ENCODE measurements around the gene MAS1L.
"Not testable (repeated sequence)": the region's sequence is repeated elsewhere in the genome, so short reads cannot be mapped to it uniquely, and the experiment has no call there.

MAS1L gene

GRCh38 chr6:29447670-29448069 is 40.1 kb downstream of the MAS1L start:
- no peaks in the 10 kb centered on the region for H3K27me3 ChIP-seq (ENCODE audit: control insufficient read depth, insufficient read depth, low read length)
- no peak overlapping the region for H2AFZ ChIP-seq
- no peaks in the 10 kb centered on the region for H3K79me2 ChIP-seq
- no peak overlapping the region for H3K27ac ChIP-seq
- H3K4me1 ChIP-seq: no peaks in the 10 kb centered on the region
- H3K4me3 ChIP-seq (ENCODE audit: low read depth, low read length): no peak overlapping the region
- no peaks in the 10 kb centered on the region for H3K36me3 ChIP-seq (ENCODE audit: control insufficient read depth, insufficient read depth, low read length)
- TF ChIP-seq CTCF (IDR thresholded peaks at IDR 0.05): no peak
- no peaks in the 10 kb centered on the region for H3K9me3 ChIP-seq (ENCODE audit: control insufficient read depth, low read length)
- no peak overlapping the region for H3K9ac ChIP-seq
- H3K4me2 ChIP-seq (ENCODE audit: low read length): no peak overlapping the region

GRCh38 chr6:29444031-29444430 is 43.7 kb downstream of the MAS1L start:
- not testable (repeated sequence) for H3K4me2 ChIP-seq (ENCODE audit: low read length); H3K4me1 ChIP-seq

GRCh38 chr6:29442719-29443118 is 45.0 kb downstream of the MAS1L start:
- TF ChIP-seq CTCF (IDR thresholded peaks at IDR 0.05): no peak
- Histone ChIP-seq H3K27ac (no peak overlapping the region), H3K4me2 (ENCODE audit: low read length) (no peak overlapping the region), H3K79me2 (no peaks in the 10 kb centered on the region), H3K4me3 (ENCODE audit: low read depth, low read length) (no peak overlapping the region), H3K27me3 (ENCODE audit: control insufficient read depth, insufficient read depth, low read length) (no peaks in the 10 kb centered on the region), H3K36me3 (ENCODE audit: control insufficient read depth, insufficient read depth, low read length) (no peaks in the 10 kb centered on the region), H3K9me3 (ENCODE audit: control insufficient read depth, low read length) (no peaks in the 10 kb centered on the region), H3K4me1 (no peaks in the 10 kb centered on the region), H2AFZ (no peak overlapping the region), H3K9ac (no peak overlapping the region)

More at GRCh38 chr6:29444031-29444430, 43.7 kb downstream of the MAS1L start:
- H3K4me3 ChIP-seq (ENCODE audit: low read depth, low read length); H3K36me3 ChIP-seq (ENCODE audit: control insufficient read depth, insufficient read depth, low read length); H3K27me3 ChIP-seq (ENCODE audit: control insufficient read depth, insufficient read depth, low read length); H3K9ac ChIP-seq; H3K79me2 ChIP-seq; H3K9me3 ChIP-seq (ENCODE audit: control insufficient read depth, low read length); H3K27ac ChIP-seq; H2AFZ ChIP-seq: not testable (repeated sequence)

GRCh38 chr6:29439006-29439405 is 48.8 kb downstream of the MAS1L start, which contains the start of gene OR10C1:
TSS of gene OR10C1 (plus strand) at chr6:29439306. CDS start at chr6:29440016, 710 bp downstream.
- no peak within 1 kb of the TSS for H3K4me3 ChIP-seq (ENCODE audit: low read depth, low read length)
- no peak for TF ChIP-seq CTCF (IDR thresholded peaks at IDR 0.05)
- no peak within 1 kb of the TSS for H3K9ac ChIP-seq

GRCh38 chr6:29436730-29437129 is 51.0 kb downstream of the MAS1L start:
- H3K79me2 ChIP-seq; H3K4me2 ChIP-seq (ENCODE audit: low read length); H3K27me3 ChIP-seq (ENCODE audit: control insufficient read depth, insufficient read depth, low read length); H3K4me1 ChIP-seq; H3K9ac ChIP-seq; H3K27ac ChIP-seq; H3K9me3 ChIP-seq (ENCODE audit: control insufficient read depth, low read length); H3K4me3 ChIP-seq (ENCODE audit: low read depth, low read length); H3K36me3 ChIP-seq (ENCODE audit: control insufficient read depth, insufficient read depth, low read length); H2AFZ ChIP-seq: not testable (repeated sequence)

More at GRCh38 chr6:29439006-29439405, 48.8 kb downstream of the MAS1L start, which contains the start of gene OR10C1:
- Histone ChIP-seq H3K36me3 (ENCODE audit: control insufficient read depth, insufficient read depth, low read length) (no peaks in the 10 kb centered on the region), H2AFZ (no peak within 1 kb of the TSS), H3K27ac (no peak within 1 kb of the TSS), H3K27me3 (ENCODE audit: control insufficient read depth, insufficient read depth, low read length) (no peaks in the 10 kb centered on the region), H3K4me1 (no peaks in the 10 kb centered on the region), H3K9me3 (ENCODE audit: control insufficient read depth, low read length) (no peaks in the 10 kb centered on the region), H3K4me2 (ENCODE audit: low read length) (no peak within 1 kb of the TSS), H3K79me2 (no peaks in the 10 kb centered on the region)
